Upper lobe of left lung (tissue), 6 donors: ENCODE measurements around the gene BPGM. TPM values are rescaled to one million over a fixed set of nuclear protein-coding genes. Genes with fewer than 3 reads are reported as not detected.
A peak's percentile ranks its signal among the peaks of the same experiment; 100 is the strongest.

Experiments used
- ATAC-seq, 2 donors: fragments of 200-7000 bp; cut with Tn5 transposase; one replicate each; pipeline ENCODE4 v1.9.1; 2022; ENCODE audit warnings: mild to moderate bottlenecking in 2 of 2, moderate library complexity in 2 of 2; ENCODE audit not compliant: low FRiP score in 2 of 2
- DNase-seq, 2 donors: peaks; one replicate each; pipeline ENCODE4 v3.0.0-alpha.2; 2019 to 2020
- H3K27ac ChIP-seq, 4 donors: fragments of 200-600 bp; sonication (generic); one replicate each; pipeline ENCODE4 v1.5.1; 2016 to 2019
- H3K27me3 ChIP-seq, 4 donors: fragments of 200-600 bp; sonication (generic); one replicate each; pipeline ENCODE4 v1.5.1; 2017 to 2019
- H3K36me3 ChIP-seq, 4 donors: fragments of 200-600 bp; sonication (generic); one replicate each; pipeline ENCODE4 v1.5.1; 2016 to 2019
- H3K4me1 ChIP-seq, 4 donors: fragments of 200-600 bp; sonication (generic); one replicate each; pipeline ENCODE4 v1.5.1; 2018 to 2019
- H3K4me3 ChIP-seq, 4 donors: fragments of 200-600 bp; sonication (generic); one replicate each; pipeline ENCODE4 v1.5.1; 2017 to 2019; ENCODE audit warnings: mild to moderate bottlenecking in 2 of 4, moderate library complexity in 1 of 4
- H3K9me3 ChIP-seq, 4 donors: fragments of 200-600 bp; sonication (generic); one replicate each; pipeline ENCODE4 v1.5.1; 2018 to 2019
- EP300 ChIP-seq, 4 donors: sonication (generic); formaldehyde crosslinking; IDR thresholded peaks; one replicate each; pipeline ENCODE4 v1.5.1; 2017; ENCODE audit warnings: antibody characterized with exemption in 4 of 4, control low read depth in 2 of 4
- POLR2A ChIP-seq, 4 donors: fragments of 450-650 bp; IDR thresholded peaks; one replicate each; pipeline ENCODE4 v1.5.1; 2016 to 2017; ENCODE audit warnings: antibody characterized with exemption in 4 of 4, mild to moderate bottlenecking in 2 of 4
- POLR2AphosphoS5 ChIP-seq, 2 donors: sonication (generic); formaldehyde crosslinking; IDR thresholded peaks; one replicate each; pipeline ENCODE4 v1.5.1; 2017; ENCODE audit warnings: antibody characterized with exemption in 2 of 2
- WGBS, 2 donors: methylation state at CpG; one replicate each; pipeline ENCODE4 v1.1.5; 2017 to 2018; 5-methylcytosine and 5-hydroxymethylcytosine counted together
- total RNA-seq, 6 donors: library from RNA; depleted of rRNA in 4 of 6; stranded (reverse); fragments of >200 nt in 4 of 6; gene quantifications; one replicate each; pipeline versions ENCODE4 v1.1.0 to v1.2.1, GENCODE V29; 2016 to 2021
- TF ChIP-seq, protein P1 (sequence below), 6 experiments: fragments of 450-650 bp in 4 of 6; fragments of 200-600 bp in 2 of 6; sonication (generic) in 2 of 6; IDR thresholded peaks; one replicate each; pipeline ENCODE4 v1.5.1; 2016 to 2019; ENCODE audit warnings: antibody characterized with exemption in 6 of 6
- donor health status: DM: no; HTN: no; CAD: no; lungs with moderate emphysema.
- donor health status: DM: no; HTN: yes; CAD: no; lungs with severe emphysema.

Gene BPGM
- total RNA-seq, 6 donors from 2014 or later: 9.5 to 30.7 (median 14.3) TPM

DNA sequence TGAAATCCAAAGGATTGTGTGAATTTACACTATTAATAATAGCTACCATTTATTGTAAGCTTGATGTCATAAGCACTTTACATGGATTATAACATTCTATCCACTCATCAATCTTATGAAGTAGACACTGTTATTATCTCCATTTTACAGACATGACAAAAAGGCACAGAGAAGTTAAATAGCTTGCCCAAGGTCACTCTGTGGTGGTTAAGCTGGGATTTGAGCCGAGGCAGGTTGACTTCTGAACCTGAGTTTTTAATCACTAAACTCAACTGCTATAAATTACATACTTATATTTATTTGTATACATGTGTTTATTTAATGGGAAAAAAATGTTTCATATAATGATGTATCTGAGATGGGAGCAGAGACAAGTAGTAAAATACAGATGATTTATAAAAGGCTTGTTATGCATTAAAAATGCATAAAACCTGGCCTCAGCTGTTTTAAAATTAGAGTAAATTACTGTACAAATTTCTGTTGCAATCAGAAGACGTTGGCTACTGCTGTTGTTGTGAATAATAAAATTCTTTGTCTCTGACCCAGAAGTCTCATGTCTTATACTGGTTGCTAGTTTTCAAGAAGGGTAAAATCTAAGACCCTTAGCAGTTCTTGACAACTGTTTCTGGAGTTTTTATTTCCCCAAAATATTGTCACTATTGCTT, 71.7 kb downstream of the BPGM start:
- TF ChIP-seq, protein P1, sequence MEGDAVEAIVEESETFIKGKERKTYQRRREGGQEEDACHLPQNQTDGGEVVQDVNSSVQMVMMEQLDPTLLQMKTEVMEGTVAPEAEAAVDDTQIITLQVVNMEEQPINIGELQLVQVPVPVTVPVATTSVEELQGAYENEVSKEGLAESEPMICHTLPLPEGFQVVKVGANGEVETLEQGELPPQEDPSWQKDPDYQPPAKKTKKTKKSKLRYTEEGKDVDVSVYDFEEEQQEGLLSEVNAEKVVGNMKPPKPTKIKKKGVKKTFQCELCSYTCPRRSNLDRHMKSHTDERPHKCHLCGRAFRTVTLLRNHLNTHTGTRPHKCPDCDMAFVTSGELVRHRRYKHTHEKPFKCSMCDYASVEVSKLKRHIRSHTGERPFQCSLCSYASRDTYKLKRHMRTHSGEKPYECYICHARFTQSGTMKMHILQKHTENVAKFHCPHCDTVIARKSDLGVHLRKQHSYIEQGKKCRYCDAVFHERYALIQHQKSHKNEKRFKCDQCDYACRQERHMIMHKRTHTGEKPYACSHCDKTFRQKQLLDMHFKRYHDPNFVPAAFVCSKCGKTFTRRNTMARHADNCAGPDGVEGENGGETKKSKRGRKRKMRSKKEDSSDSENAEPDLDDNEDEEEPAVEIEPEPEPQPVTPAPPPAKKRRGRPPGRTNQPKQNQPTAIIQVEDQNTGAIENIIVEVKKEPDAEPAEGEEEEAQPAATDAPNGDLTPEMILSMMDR (IDR thresholded peaks at IDR 0.05): no peak
- TF ChIP-seq POLR2AphosphoS5 (IDR thresholded peaks at IDR 0.05) (no peak), POLR2A (IDR thresholded peaks at IDR 0.05) (no peak), EP300 (IDR thresholded peaks at IDR 0.05) (no peak)
- no peak overlapping the region for H3K4me3 ChIP-seq
- H3K27ac ChIP-seq: no peak overlapping the region
- H3K27me3 ChIP-seq: no peaks in the 10 kb centered on the region
- DNase-seq (no peak), ATAC-seq (no peak)
- H3K36me3 ChIP-seq: no peaks in the 10 kb centered on the region
- WGBS, 2 donors: 82 to 87% methylated on average over 2 of the region's 2 CpGs
- H3K4me1 ChIP-seq: peaks cover 0 to 8% (median 4%) of the 10 kb centered on the region in 4 donors
- no peaks in the 10 kb centered on the region for H3K9me3 ChIP-seq

- peak overlapping the region; percentile 5 to 46 (median 36) for H3K27ac ChIP-seq
- no peaks in the 10 kb centered on the region for H3K36me3 ChIP-seq
- no peaks in the 10 kb centered on the region for H3K27me3 ChIP-seq
- 28 to 29% methylated on average over 5 of the region's 5 CpGs for WGBS, 2 donors
- ATAC-seq (peak in 1 of 2 donors; percentile 58), DNase-seq (no peak)
- TF ChIP-seq EP300 (IDR thresholded peaks at IDR 0.05) (peak in 2 of 4 donors; percentile 44 to 81), POLR2A (IDR thresholded peaks at IDR 0.05) (no peak)
- TF ChIP-seq, protein P1 (IDR thresholded peaks at IDR 0.05): no peak
- H3K4me3 ChIP-seq: no peak overlapping the region
- peaks cover 0 to 10% (median 4%) of the 10 kb centered on the region in 4 donors for H3K4me1 ChIP-seq
- no peaks in the 10 kb centered on the region for H3K9me3 ChIP-seq
Observed at GRCh38 chr7:134720091-134720935, 73.7 kb downstream of the BPGM start.

DNA sequence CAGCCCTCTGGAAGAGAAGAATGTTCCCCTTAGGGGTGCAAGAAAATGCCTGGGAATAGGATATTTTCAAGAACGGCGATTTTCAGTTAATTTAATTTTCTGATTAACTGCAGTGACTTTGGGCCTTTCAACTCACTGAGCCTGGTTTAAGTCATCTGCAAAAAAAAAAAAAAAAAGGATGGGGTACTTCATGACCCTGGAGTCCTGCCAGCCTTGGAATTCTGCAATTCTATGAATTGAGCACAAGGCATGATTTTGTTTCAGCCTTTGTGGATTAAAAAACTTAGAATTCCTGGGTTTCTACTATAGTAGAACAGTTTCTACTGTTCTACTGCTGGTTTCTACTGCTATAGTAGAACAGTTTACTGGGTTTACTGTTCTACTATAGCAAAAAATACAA, 74.5 kb downstream of the BPGM start:
- DNase-seq (no peak), ATAC-seq (no peak)
- TF ChIP-seq EP300 (IDR thresholded peaks at IDR 0.05): no peak
- TF ChIP-seq POLR2A (IDR thresholded peaks at IDR 0.05): no peak
- TF ChIP-seq, protein P1 (IDR thresholded peaks at IDR 0.05): no peak
- TF ChIP-seq POLR2AphosphoS5 (IDR thresholded peaks at IDR 0.05): no peak
- no peak overlapping the region for H3K4me3 ChIP-seq
- peaks cover 0 to 10% (median 4%) of the 10 kb centered on the region in 4 donors for H3K4me1 ChIP-seq
- H3K27me3 ChIP-seq: no peaks in the 10 kb centered on the region
- no peaks in the 10 kb centered on the region for H3K9me3 ChIP-seq
- peak overlapping the region in 2 of 4 donors; percentile 5 to 44 for H3K27ac ChIP-seq
- WGBS, 2 donors: 63 to 92% methylated on average over 2 of the region's 2 CpGs
- no peaks in the 10 kb centered on the region for H3K36me3 ChIP-seq

DNA sequence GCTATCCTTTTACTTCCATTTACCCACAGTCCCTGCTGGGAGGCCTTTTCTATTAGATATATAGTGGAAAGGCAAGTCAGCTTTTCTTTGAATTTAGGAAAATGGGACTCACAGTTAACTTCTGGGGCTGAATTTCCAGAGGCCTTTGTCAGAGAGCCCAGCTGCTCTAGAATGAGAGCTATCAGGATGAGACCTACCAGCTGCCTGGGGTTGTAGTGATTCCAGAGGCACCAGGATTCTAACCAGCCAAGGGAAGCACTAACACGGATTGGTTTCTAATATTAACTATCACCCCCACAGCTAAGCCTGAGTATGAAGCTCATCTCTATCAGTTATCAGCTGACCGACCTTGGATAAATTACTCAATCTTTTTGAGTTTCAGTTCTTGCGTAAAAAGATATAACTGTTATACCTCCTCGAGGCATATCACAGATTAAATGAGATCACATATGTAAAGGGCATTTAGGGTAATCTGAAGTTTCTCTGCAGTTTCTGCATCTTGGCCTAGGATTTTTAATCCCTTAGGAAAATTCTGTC, 76.2 kb downstream of the BPGM start:
- WGBS, 2 donors: 69 to 71% methylated on average over 4 of the region's 4 CpGs
- H3K4me3 ChIP-seq: no peak overlapping the region
- H3K27ac ChIP-seq: peak overlapping the region in 1 of 4 donors; percentile 37
- H3K27me3 ChIP-seq: no peaks in the 10 kb centered on the region
- DNase-seq: no peak
- no peaks in the 10 kb centered on the region for H3K36me3 ChIP-seq
- H3K9me3 ChIP-seq: no peaks in the 10 kb centered on the region
- no peak for ATAC-seq
- peaks cover 0 to 10% (median 4%) of the 10 kb centered on the region in 4 donors for H3K4me1 ChIP-seq
- TF ChIP-seq, protein P1 (IDR thresholded peaks at IDR 0.05): no peak
- TF ChIP-seq POLR2AphosphoS5 (IDR thresholded peaks at IDR 0.05) (no peak), POLR2A (IDR thresholded peaks at IDR 0.05) (no peak), EP300 (IDR thresholded peaks at IDR 0.05) (no peak)
